H9 (cell line): ENCODE results near the gene TNFRSF19. TPM values are rescaled to one million over a fixed set of nuclear protein-coding genes. Genes with fewer than 3 reads are reported as not detected.
A peak's percentile ranks its signal among the peaks of the same experiment; 100 is the strongest.

Experiments
- DNase-seq: peaks from one replicate; pipeline ENCODE4 v3.0.0-alpha.2; 2017
- H2AFZ ChIP-seq: one replicate; pipeline ENCODE4 v1.6.1; 2013; ENCODE audit warnings: mild to moderate bottlenecking, low read length, control low read depth, moderate library complexity
- H2AK5ac ChIP-seq: 2 replicates; pipeline ENCODE4 v1.6.1; 2013; ENCODE audit warnings: low read length, control low read depth, mixed read lengths; ENCODE audit not compliant: insufficient read length
- H2BK120ac ChIP-seq: one replicate; pipeline ENCODE4 v1.6.1; 2013; ENCODE audit warnings: low read depth, mild to moderate bottlenecking, low read length, control low read depth, inconsistent platforms; ENCODE audit not compliant: poor library complexity, severe bottlenecking
- H2BK12ac ChIP-seq: 2 replicates; pipeline ENCODE4 v1.6.1; 2013; ENCODE audit warnings: low read length, control low read depth, mixed read lengths, low read depth; ENCODE audit not compliant: insufficient read length
- H2BK15ac ChIP-seq: 2 replicates; pipeline ENCODE4 v1.6.1; 2013; ENCODE audit warnings: low read depth, low read length, control low read depth
- H2BK20ac ChIP-seq: one replicate; pipeline ENCODE4 v1.6.1; 2013; ENCODE audit warnings: low read depth, mild to moderate bottlenecking, low read length, control low read depth, inconsistent platforms; ENCODE audit not compliant: poor library complexity, severe bottlenecking
- H2BK5ac ChIP-seq: 2 replicates; pipeline ENCODE4 v1.6.1; 2013; ENCODE audit warnings: low read length, control low read depth, mixed read lengths; ENCODE audit not compliant: insufficient read length
- H3K14ac ChIP-seq: 2 replicates; pipeline ENCODE4 v1.6.1; 2013; ENCODE audit warnings: low read length, control low read depth; ENCODE audit not compliant: insufficient read depth
- H3K18ac ChIP-seq: 2 replicates; pipeline ENCODE4 v1.6.1; 2013; ENCODE audit warnings: low read depth, mild to moderate bottlenecking, mixed read lengths, low read length, control low read depth; ENCODE audit not compliant: insufficient read length
- H3K23ac ChIP-seq: 2 replicates; pipeline ENCODE4 v1.6.1; 2013; ENCODE audit warnings: low read length, control low read depth, mixed read lengths, low read depth; ENCODE audit not compliant: insufficient read length
- H3K23me2 ChIP-seq: 2 replicates; pipeline ENCODE4 v1.6.1; 2013; ENCODE audit warnings: low read depth, mild to moderate bottlenecking, mixed read lengths, low read length, control low read depth; ENCODE audit not compliant: insufficient read length, poor library complexity, severe bottlenecking
- H3K27ac ChIP-seq: 2 replicates; pipeline ENCODE4 v1.5.1; 2013; ENCODE audit warnings: low read length, control low read depth, mixed read lengths, low read depth; ENCODE audit not compliant: insufficient read length
- H3K27me3 ChIP-seq: 2 replicates; pipeline ENCODE4 v1.6.1; 2013; ENCODE audit warnings: low read length, control low read depth, inconsistent platforms; ENCODE audit not compliant: insufficient read depth
- H3K4ac ChIP-seq: 2 replicates; pipeline ENCODE4 v1.6.1; 2013; ENCODE audit warnings: low read depth, mild to moderate bottlenecking, control low read depth, inconsistent platforms, low read length, moderate library complexity
- H3K4me1 ChIP-seq: 2 replicates; pipeline ENCODE4 v1.6.1; 2013; ENCODE audit warnings: low read length, control low read depth, inconsistent platforms; ENCODE audit not compliant: insufficient read depth
- H3K4me2 ChIP-seq: 2 replicates; pipeline ENCODE4 v1.6.1; 2013; ENCODE audit warnings: low read length, control low read depth, mixed read lengths; ENCODE audit not compliant: insufficient read length, insufficient read depth
- H3K56ac ChIP-seq: 2 replicates; pipeline ENCODE4 v1.6.1; 2013; ENCODE audit warnings: low read depth, mild to moderate bottlenecking, mixed read lengths, low read length, control low read depth; ENCODE audit not compliant: insufficient read length
- H3K79me1 ChIP-seq: 2 replicates; pipeline ENCODE4 v1.6.1; 2013; ENCODE audit warnings: low read depth, mild to moderate bottlenecking, moderate library complexity, low read length, control low read depth, inconsistent platforms; ENCODE audit not compliant: insufficient read depth, poor library complexity, severe bottlenecking
- H3K79me2 ChIP-seq: 2 replicates; pipeline ENCODE4 v1.6.1; 2013; ENCODE audit warnings: low read length, control low read depth, inconsistent platforms; ENCODE audit not compliant: insufficient read depth
- H3K9ac ChIP-seq: 2 replicates; pipeline ENCODE4 v1.6.1; 2013; ENCODE audit warnings: low read length, control low read depth, mixed read lengths; ENCODE audit not compliant: insufficient read length; ENCODE audit errors: extremely low read depth
- H3K9me3 ChIP-seq: one replicate; pipeline ENCODE4 v1.6.1; 2013; ENCODE audit warnings: low read depth, low read length, inconsistent platforms; ENCODE audit not compliant: control insufficient read depth
- H3T11ph ChIP-seq: one replicate; pipeline ENCODE4 v1.6.1; 2013; ENCODE audit warnings: mild to moderate bottlenecking, low read length, control low read depth, inconsistent platforms
- H4K20me1 ChIP-seq: one replicate; pipeline ENCODE4 v1.6.1; 2013; ENCODE audit not compliant: control insufficient read depth, insufficient read length, insufficient read depth
- H4K5ac ChIP-seq: 2 replicates; pipeline ENCODE4 v1.6.1; 2013; ENCODE audit warnings: low read depth, mild to moderate bottlenecking, mixed read lengths, low read length, control low read depth; ENCODE audit not compliant: insufficient read length
- H4K8ac ChIP-seq: replicated peaks from 2 replicates; pipeline ENCODE4 v1.6.1; 2013; ENCODE audit warnings: low read length, control low read depth, mixed read lengths, low read depth; ENCODE audit not compliant: insufficient read length
- H4K91ac ChIP-seq: 2 replicates; pipeline ENCODE4 v1.6.1; 2013; ENCODE audit warnings: low read depth, mild to moderate bottlenecking, moderate library complexity, mixed read lengths, low read length, control low read depth; ENCODE audit not compliant: insufficient read length
- H3K27ac Mint-ChIP-seq, 3 experiments: 2 replicates in 2 of 3; 3 replicates in 1 of 3; pipeline ENCODE4 v1.8.0; 2020 to 2021; ENCODE audit warnings: mixed read lengths in 3 of 3, mild to moderate bottlenecking in 1 of 3, moderate library complexity in 1 of 3
- H3K27me3 Mint-ChIP-seq: 2 replicates; pipeline ENCODE4 v1.8.0; 2021; ENCODE audit warnings: low read depth, mild to moderate bottlenecking, moderate library complexity, mixed read lengths
- H3K36me3 Mint-ChIP-seq, 3 experiments: 2 replicates in 2 of 3; 3 replicates in 1 of 3; pipeline ENCODE4 v1.8.0; 2020 to 2021; ENCODE audit warnings: low read depth in 3 of 3, mixed read lengths in 3 of 3; ENCODE audit not compliant: insufficient read depth in 1 of 3
- H3K4me1 Mint-ChIP-seq, 2 experiments: 2 replicates each; pipeline ENCODE4 v1.8.0; 2020; ENCODE audit warnings: mixed read lengths in 2 of 2
- H3K4me3 Mint-ChIP-seq, 2 experiments: 2 replicates in 1 of 2; 3 replicates in 1 of 2; pipeline ENCODE4 v1.8.0; 2020 to 2021; ENCODE audit warnings: mild to moderate bottlenecking in 2 of 2, mixed read lengths in 2 of 2, moderate library complexity in 1 of 2
- H3K9me3 Mint-ChIP-seq, 2 experiments: 2 replicates in 1 of 2; 3 replicates in 1 of 2; pipeline ENCODE4 v1.8.0; 2020; ENCODE audit warnings: mild to moderate bottlenecking in 2 of 2, mixed read lengths in 2 of 2, moderate library complexity in 1 of 2
- CTCF ChIP-seq: fragments of 200-600 bp; sonication (generic); conservative IDR thresholded peaks from 3 replicates; pipeline ENCODE4 v1.8.0; 2021; ENCODE audit warnings: antibody characterized with exemption, mild to moderate bottlenecking
- WGBS: extraction: QIAGEN DNeasy Blood & Tissue Kit; methylation state at CpG from one replicate; pipeline ENCODE4 v1.1.7; 2013; ENCODE audit warnings: missing lambda C conversion rate, low lambda C conversion rate, mixed read lengths; ENCODE audit not compliant: insufficient read length; ENCODE audit errors: extremely low coverage; 5-methylcytosine and 5-hydroxymethylcytosine counted together
- total RNA-seq: library from RNA; stranded (reverse); gene quantifications from 2 replicates; pipeline ENCODE4 v1.2.1, GENCODE V29; 2021

TNFRSF19 gene
- total RNA-seq, 1 experiment from 2014 or later: 2.7 TPM

GRCh38 chr13:23705583-23705982 is 135.4 kb downstream of the TNFRSF19 start:
- no peak for TF ChIP-seq CTCF
- Mint-ChIP-seq H3K27me3 (peaks cover 2% of the 10 kb centered on the region; the same call in 1 of the 2 replicates), H3K36me3 (no peaks in the 10 kb centered on the region), H3K4me3 (no peak overlapping the region), H3K27ac (peak overlapping the region; percentile 46 to 80 (median 64); a peak in 2 of 7 replicates), H3K4me1 (peaks cover 27 to 28% of the 10 kb centered on the region in 2 experiments), H3K9me3 (no peaks in the 10 kb centered on the region)
- H2BK5ac ChIP-seq: no peak overlapping the region
- H4K8ac ChIP-seq: no peak overlapping the region
- no peak overlapping the region for H2BK20ac ChIP-seq
- no peak overlapping the region for H4K5ac ChIP-seq
- no peak overlapping the region for H3T11ph ChIP-seq
- no peaks in the 10 kb centered on the region for H4K20me1 ChIP-seq
- H3K79me2 ChIP-seq: no peaks in the 10 kb centered on the region
- H2AFZ ChIP-seq: no peak overlapping the region
- H3K27ac ChIP-seq: no peak overlapping the region
- no peak overlapping the region for H3K4me2 ChIP-seq
- no peak overlapping the region for H2BK12ac ChIP-seq
- H3K4ac ChIP-seq: no peak overlapping the region
- H3K4me1 ChIP-seq: no peaks in the 10 kb centered on the region
- H3K56ac ChIP-seq: no peak overlapping the region
- H3K18ac ChIP-seq: no peak overlapping the region
- no peaks in the 10 kb centered on the region for H3K27me3 ChIP-seq
- H4K91ac ChIP-seq: no peak overlapping the region
- H3K9ac ChIP-seq: no peak overlapping the region
- no peaks in the 10 kb centered on the region for H3K79me1 ChIP-seq
- no CpG with 5 or more reads among the region's 2 CpGs for WGBS
- no peak for DNase-seq
- no peak overlapping the region for H2BK15ac ChIP-seq
- H2AK5ac ChIP-seq: no peak overlapping the region
- no peak overlapping the region for H3K23ac ChIP-seq
- H3K9me3 ChIP-seq: no peaks in the 10 kb centered on the region
- H3K23me2 ChIP-seq: no peaks in the 10 kb centered on the region
- H2BK120ac ChIP-seq: no peak overlapping the region
- H3K14ac ChIP-seq: no peak overlapping the region
